Measurements from ENCODE around the gene OSBPL3.

DNA sequence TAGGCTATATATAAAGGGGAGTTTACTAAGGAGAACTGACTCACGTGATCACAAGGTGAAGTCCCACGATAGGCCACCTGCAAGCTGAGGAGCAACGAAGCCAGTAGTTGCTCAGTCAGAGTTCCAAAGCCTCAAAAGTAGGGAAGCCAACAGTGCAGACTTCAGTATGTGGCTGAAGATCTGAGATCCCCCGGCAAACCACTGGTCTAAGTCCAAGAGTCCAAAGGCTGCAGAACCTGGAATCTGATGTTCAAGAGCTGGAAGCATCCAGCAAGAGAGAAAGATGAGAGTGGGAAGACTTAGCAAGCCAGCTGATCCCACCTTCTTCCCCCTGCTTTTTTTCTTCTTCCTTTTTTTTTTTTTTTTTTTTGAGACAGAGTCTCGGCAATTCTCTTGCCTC lies 195.7 kb downstream of the OSBPL3 start:
- TF ChIP-seq, protein P1, sequence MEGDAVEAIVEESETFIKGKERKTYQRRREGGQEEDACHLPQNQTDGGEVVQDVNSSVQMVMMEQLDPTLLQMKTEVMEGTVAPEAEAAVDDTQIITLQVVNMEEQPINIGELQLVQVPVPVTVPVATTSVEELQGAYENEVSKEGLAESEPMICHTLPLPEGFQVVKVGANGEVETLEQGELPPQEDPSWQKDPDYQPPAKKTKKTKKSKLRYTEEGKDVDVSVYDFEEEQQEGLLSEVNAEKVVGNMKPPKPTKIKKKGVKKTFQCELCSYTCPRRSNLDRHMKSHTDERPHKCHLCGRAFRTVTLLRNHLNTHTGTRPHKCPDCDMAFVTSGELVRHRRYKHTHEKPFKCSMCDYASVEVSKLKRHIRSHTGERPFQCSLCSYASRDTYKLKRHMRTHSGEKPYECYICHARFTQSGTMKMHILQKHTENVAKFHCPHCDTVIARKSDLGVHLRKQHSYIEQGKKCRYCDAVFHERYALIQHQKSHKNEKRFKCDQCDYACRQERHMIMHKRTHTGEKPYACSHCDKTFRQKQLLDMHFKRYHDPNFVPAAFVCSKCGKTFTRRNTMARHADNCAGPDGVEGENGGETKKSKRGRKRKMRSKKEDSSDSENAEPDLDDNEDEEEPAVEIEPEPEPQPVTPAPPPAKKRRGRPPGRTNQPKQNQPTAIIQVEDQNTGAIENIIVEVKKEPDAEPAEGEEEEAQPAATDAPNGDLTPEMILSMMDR (IDR thresholded peaks at IDR 0.05): no peak
- TF ChIP-seq SIN3A (IDR thresholded peaks at IDR 0.05; ENCODE audit: borderline replicate concordance, insufficient read depth, low read depth, low read length): no peak

Data from Panc1 (cell line).